Liver (tissue), 9 donors: Measurements from ENCODE around the gene ASCC1. TPM values are rescaled to one million over a fixed set of nuclear protein-coding genes. Genes with fewer than 3 reads are reported as not detected.

ENCODE experiments used
- DNase-seq: peaks from one replicate; pipeline ENCODE4 v3.0.0-alpha.2; 2017; ENCODE audit warnings: low spot score
- H3K27ac ChIP-seq, 2 donors: one replicate each; pipeline ENCODE4 v1.7.0; 2013; ENCODE audit warnings: inconsistent platforms in 2 of 2, low read length in 2 of 2, control low read depth in 1 of 2, low read depth in 1 of 2, mild to moderate bottlenecking in 1 of 2
- H3K27me3 ChIP-seq, 4 donors: one replicate each; pipeline versions ENCODE4 v1.6.1 to v1.7.0; 2013; ENCODE audit warnings: low read length in 3 of 4, inconsistent platforms in 1 of 4, mild to moderate bottlenecking in 1 of 4, moderate library complexity in 1 of 4; ENCODE audit not compliant: control insufficient read depth in 4 of 4, insufficient read depth in 4 of 4
- H3K36me3 ChIP-seq, 4 donors: one replicate each; pipeline versions ENCODE4 v1.6.1 to v1.7.0; 2013; ENCODE audit warnings: low read length in 3 of 4, mild to moderate bottlenecking in 3 of 4, low read depth in 1 of 4, moderate library complexity in 1 of 4; ENCODE audit not compliant: control insufficient read depth in 4 of 4, insufficient read depth in 3 of 4
- H3K4me1 ChIP-seq, 4 donors: one replicate each; pipeline versions ENCODE4 v1.6.1 to v1.7.0; 2013; ENCODE audit warnings: low read length in 3 of 4, mild to moderate bottlenecking in 3 of 4, moderate library complexity in 1 of 4; ENCODE audit not compliant: control insufficient read depth in 4 of 4, insufficient read depth in 4 of 4
- H3K4me3 ChIP-seq, 3 donors: one replicate each; pipeline versions ENCODE4 v1.6.1 to v1.7.0; 2013; ENCODE audit warnings: low read length in 3 of 3, control low read depth in 1 of 3, low read depth in 1 of 3, mild to moderate bottlenecking in 1 of 3
- H3K9ac ChIP-seq, 2 donors: one replicate each; pipeline ENCODE4 v1.7.0; 2013; ENCODE audit warnings: low read length in 2 of 2, mild to moderate bottlenecking in 2 of 2, moderate library complexity in 2 of 2, control low read depth in 1 of 2, low read depth in 1 of 2
- H3K9me3 ChIP-seq, 4 donors: one replicate each; pipeline versions ENCODE4 v1.6.1 to v1.7.0; 2013; ENCODE audit warnings: low read length in 3 of 4; ENCODE audit not compliant: control insufficient read depth in 4 of 4
- CTCF ChIP-seq: fragments of 150-350 bp; IDR thresholded peaks from 2 replicates; pipeline ENCODE4 v1.5.1; 2017; ENCODE audit warnings: improper control_type of control experiment, low read depth, low read length; ENCODE audit not compliant: missing input control
- EGR1 ChIP-seq, 2 donors: IDR thresholded peaks; 2 replicates each; pipeline ENCODE4 v1.6.1; 2016 to 2018; ENCODE audit warnings: antibody characterized with exemption in 2 of 2, low read depth in 2 of 2
- FOXA1 ChIP-seq: IDR thresholded peaks from 2 replicates; pipeline ENCODE4 v1.6.1; 2016; ENCODE audit warnings: antibody characterized with exemption
- HNF4G ChIP-seq: IDR thresholded peaks from 2 replicates; pipeline ENCODE4 v1.6.1; 2016; ENCODE audit warnings: antibody characterized with exemption
- RAD21 ChIP-seq, 2 donors: IDR thresholded peaks; 2 replicates each; pipeline ENCODE4 v1.6.1; 2016; ENCODE audit warnings: antibody characterized with exemption in 2 of 2, mild to moderate bottlenecking in 2 of 2
- SP1 ChIP-seq: IDR thresholded peaks from 2 replicates; pipeline ENCODE4 v1.6.1; 2018; ENCODE audit warnings: antibody characterized with exemption, mild to moderate bottlenecking
- TAF1 ChIP-seq: conservative IDR thresholded peaks from 2 replicates; pipeline ENCODE4 v1.6.1; 2016; ENCODE audit warnings: antibody characterized with exemption, mild to moderate bottlenecking
- YY1 ChIP-seq: IDR thresholded peaks from 2 replicates; pipeline ENCODE4 v1.6.1; 2016; ENCODE audit warnings: antibody characterized with exemption, mild to moderate bottlenecking
- ZBTB33 ChIP-seq: IDR thresholded peaks from 2 replicates; pipeline ENCODE4 v1.6.1; 2016; ENCODE audit warnings: antibody characterized with exemption
- WGBS: extraction: QIAGEN DNeasy Blood & Tissue Kit; methylation state at CpG from one replicate; pipeline ENCODE4 v1.1.7; 2013; 5-methylcytosine and 5-hydroxymethylcytosine counted together
- polyA plus RNA-seq, 2 donors: library from polyadenylated mRNA; stranded (reverse) in 1 of 2; unstranded in 1 of 2; fragments of 200-250 nt in 1 of 2; fragments of >200 nt in 1 of 2; fragmentation: Nextera tagmentation in 1 of 2; extraction: Ambion mirVana in 1 of 2; gene quantifications; one replicate each; pipeline versions ENCODE4 v1.2.1 to v1.2.3, GENCODE V29; 2013 to 2015
- total RNA-seq, 2 donors: library from RNA; depleted of rRNA; stranded (reverse); fragments of >200 nt; gene quantifications; one replicate each; pipeline ENCODE4 v1.2.3, GENCODE V29; 2014
- TF ChIP-seq, protein P1 (sequence below): IDR thresholded peaks from 2 replicates; pipeline ENCODE4 v1.6.1; 2016; ENCODE audit warnings: antibody characterized with exemption, mild to moderate bottlenecking
- donor health status: healthy.
- donor health status: healthy.
- donor health status: healthy.
- donor health status: healthy.
- donor health status: healthy.

The ASCC1 gene
- total and polyA plus RNA-seq, 4 donors: 6.9 to 13.9 (median 10.2) TPM

DNA sequence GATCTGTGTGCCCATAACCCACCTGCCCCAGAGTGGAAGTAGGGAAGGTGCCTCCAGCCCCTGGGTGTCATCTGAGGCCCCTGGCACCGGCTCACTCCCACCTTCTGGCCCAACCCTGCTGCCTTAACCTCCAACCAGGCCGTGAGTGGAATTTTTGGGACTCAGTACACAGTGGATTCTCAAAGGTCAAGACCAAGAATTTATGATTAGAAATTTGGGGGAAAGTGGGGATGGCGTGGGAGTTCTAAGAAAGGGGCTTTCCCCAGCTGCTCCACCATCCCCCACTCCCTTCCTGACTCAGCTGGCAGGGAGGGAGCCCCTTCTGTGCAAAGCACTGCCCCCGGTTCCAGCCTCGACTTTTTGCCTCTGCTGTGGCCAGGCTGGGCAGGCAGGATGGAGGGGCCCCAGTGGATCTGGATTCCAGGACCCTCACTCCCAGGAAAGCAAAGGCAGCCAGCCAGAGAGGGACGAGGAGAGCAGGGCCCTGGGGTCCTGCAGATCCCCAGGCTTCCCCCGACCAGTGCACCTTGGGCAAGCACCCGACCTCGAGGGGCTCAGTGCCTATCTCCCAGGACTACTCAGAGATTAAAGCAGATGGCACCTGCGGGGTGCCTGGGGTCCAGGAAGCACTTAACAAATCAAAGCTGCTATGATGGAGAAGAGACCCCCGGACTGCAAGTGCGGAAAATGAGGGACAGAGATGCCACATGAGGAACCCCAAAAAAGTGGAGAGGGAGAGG is 140.5 kb downstream of the ASCC1 start:
- TF ChIP-seq RAD21 (IDR thresholded peaks at IDR 0.05) (no peak), SP1 (no peak), TAF1 (no peak), HNF4G (no peak), FOXA1 (no peak)
- Histone ChIP-seq H3K4me3 (no peak overlapping the region), H3K27ac (no peak overlapping the region), H3K9ac (no peak overlapping the region), H3K36me3 (no peaks in the 10 kb centered on the region), H3K4me1 (no peaks in the 10 kb centered on the region), H3K27me3 (no peaks in the 10 kb centered on the region), H3K9me3 (no peaks in the 10 kb centered on the region)
- no peak for DNase-seq
- WGBS: 81% methylated on average over 12 of the region's 12 CpGs

- no peak for DNase-seq
- WGBS: 86% methylated on average over 18 of the region's 18 CpGs
- Histone ChIP-seq H3K36me3 (no peaks in the 10 kb centered on the region), H3K9ac (no peak overlapping the region), H3K9me3 (no peaks in the 10 kb centered on the region), H3K4me3 (no peak overlapping the region), H3K4me1 (no peaks in the 10 kb centered on the region), H3K27ac (no peak overlapping the region), H3K27me3 (no peaks in the 10 kb centered on the region)
- no peak for TF ChIP-seq YY1
- no peak for TF ChIP-seq CTCF
- TF ChIP-seq, protein P1, sequence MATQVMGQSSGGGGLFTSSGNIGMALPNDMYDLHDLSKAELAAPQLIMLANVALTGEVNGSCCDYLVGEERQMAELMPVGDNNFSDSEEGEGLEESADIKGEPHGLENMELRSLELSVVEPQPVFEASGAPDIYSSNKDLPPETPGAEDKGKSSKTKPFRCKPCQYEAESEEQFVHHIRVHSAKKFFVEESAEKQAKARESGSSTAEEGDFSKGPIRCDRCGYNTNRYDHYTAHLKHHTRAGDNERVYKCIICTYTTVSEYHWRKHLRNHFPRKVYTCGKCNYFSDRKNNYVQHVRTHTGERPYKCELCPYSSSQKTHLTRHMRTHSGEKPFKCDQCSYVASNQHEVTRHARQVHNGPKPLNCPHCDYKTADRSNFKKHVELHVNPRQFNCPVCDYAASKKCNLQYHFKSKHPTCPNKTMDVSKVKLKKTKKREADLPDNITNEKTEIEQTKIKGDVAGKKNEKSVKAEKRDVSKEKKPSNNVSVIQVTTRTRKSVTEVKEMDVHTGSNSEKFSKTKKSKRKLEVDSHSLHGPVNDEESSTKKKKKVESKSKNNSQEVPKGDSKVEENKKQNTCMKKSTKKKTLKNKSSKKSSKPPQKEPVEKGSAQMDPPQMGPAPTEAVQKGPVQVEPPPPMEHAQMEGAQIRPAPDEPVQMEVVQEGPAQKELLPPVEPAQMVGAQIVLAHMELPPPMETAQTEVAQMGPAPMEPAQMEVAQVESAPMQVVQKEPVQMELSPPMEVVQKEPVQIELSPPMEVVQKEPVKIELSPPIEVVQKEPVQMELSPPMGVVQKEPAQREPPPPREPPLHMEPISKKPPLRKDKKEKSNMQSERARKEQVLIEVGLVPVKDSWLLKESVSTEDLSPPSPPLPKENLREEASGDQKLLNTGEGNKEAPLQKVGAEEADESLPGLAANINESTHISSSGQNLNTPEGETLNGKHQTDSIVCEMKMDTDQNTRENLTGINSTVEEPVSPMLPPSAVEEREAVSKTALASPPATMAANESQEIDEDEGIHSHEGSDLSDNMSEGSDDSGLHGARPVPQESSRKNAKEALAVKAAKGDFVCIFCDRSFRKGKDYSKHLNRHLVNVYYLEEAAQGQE: no peak
- TF ChIP-seq EGR1 (IDR thresholded peaks at IDR 0.05; ENCODE audit: low read depth in 2 of 2): no peak
- TF ChIP-seq FOXA1: no peak
- TF ChIP-seq RAD21 (IDR thresholded peaks at IDR 0.05): no peak
- no peak for TF ChIP-seq HNF4G
- no peak for TF ChIP-seq ZBTB33
- TF ChIP-seq TAF1: no peak
Measured at GRCh38 chr10:72074574-72075375, 141.3 kb downstream of the ASCC1 start.
